ENCODE results near the gene FIGN. TPM values are rescaled to one million over a fixed set of nuclear protein-coding genes. Genes with fewer than 3 reads are reported as not detected.

The FIGN gene
- total and polyA plus RNA-seq, 2 of the 8 experiments (the other 6 are each of a cell fraction or from before 2014, with no cell fraction given), result 5.0 to 22.8 TPM

DNA sequence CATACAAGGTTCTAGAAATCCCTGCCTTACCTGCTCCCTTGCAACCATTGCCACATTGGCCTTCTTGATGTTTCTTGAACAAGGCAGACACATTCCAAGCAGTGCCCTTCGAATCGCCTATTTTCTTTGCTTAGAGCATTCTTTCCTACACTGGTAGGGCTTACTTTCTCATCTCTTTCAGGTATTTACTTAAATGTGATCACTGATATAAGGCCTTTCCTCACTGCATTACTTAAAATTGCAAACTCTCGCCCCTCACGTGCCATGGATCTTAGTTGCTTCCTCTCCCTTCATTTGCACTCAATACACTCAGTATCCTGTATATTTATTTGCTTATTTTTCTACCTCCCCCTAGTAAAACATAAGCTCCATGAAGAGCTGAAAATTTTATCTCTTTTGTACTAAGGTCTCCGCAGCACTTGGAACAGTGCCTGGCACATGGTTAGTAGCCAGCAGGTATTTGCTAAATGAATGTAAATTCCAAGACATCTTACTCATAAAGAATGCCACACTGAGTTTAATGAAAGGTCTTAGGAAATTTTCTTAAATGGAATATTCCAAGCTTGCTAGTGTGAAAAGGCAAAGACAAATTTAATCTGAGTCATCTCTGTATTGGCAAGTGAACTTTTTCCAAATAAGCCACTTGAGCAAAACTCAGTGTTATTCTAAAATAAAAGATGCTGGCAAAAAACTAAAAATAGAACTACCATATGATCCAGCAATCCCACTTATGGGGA, 42.4 kb upstream of the FIGN start (continued):
- TF ChIP-seq, protein P1, sequence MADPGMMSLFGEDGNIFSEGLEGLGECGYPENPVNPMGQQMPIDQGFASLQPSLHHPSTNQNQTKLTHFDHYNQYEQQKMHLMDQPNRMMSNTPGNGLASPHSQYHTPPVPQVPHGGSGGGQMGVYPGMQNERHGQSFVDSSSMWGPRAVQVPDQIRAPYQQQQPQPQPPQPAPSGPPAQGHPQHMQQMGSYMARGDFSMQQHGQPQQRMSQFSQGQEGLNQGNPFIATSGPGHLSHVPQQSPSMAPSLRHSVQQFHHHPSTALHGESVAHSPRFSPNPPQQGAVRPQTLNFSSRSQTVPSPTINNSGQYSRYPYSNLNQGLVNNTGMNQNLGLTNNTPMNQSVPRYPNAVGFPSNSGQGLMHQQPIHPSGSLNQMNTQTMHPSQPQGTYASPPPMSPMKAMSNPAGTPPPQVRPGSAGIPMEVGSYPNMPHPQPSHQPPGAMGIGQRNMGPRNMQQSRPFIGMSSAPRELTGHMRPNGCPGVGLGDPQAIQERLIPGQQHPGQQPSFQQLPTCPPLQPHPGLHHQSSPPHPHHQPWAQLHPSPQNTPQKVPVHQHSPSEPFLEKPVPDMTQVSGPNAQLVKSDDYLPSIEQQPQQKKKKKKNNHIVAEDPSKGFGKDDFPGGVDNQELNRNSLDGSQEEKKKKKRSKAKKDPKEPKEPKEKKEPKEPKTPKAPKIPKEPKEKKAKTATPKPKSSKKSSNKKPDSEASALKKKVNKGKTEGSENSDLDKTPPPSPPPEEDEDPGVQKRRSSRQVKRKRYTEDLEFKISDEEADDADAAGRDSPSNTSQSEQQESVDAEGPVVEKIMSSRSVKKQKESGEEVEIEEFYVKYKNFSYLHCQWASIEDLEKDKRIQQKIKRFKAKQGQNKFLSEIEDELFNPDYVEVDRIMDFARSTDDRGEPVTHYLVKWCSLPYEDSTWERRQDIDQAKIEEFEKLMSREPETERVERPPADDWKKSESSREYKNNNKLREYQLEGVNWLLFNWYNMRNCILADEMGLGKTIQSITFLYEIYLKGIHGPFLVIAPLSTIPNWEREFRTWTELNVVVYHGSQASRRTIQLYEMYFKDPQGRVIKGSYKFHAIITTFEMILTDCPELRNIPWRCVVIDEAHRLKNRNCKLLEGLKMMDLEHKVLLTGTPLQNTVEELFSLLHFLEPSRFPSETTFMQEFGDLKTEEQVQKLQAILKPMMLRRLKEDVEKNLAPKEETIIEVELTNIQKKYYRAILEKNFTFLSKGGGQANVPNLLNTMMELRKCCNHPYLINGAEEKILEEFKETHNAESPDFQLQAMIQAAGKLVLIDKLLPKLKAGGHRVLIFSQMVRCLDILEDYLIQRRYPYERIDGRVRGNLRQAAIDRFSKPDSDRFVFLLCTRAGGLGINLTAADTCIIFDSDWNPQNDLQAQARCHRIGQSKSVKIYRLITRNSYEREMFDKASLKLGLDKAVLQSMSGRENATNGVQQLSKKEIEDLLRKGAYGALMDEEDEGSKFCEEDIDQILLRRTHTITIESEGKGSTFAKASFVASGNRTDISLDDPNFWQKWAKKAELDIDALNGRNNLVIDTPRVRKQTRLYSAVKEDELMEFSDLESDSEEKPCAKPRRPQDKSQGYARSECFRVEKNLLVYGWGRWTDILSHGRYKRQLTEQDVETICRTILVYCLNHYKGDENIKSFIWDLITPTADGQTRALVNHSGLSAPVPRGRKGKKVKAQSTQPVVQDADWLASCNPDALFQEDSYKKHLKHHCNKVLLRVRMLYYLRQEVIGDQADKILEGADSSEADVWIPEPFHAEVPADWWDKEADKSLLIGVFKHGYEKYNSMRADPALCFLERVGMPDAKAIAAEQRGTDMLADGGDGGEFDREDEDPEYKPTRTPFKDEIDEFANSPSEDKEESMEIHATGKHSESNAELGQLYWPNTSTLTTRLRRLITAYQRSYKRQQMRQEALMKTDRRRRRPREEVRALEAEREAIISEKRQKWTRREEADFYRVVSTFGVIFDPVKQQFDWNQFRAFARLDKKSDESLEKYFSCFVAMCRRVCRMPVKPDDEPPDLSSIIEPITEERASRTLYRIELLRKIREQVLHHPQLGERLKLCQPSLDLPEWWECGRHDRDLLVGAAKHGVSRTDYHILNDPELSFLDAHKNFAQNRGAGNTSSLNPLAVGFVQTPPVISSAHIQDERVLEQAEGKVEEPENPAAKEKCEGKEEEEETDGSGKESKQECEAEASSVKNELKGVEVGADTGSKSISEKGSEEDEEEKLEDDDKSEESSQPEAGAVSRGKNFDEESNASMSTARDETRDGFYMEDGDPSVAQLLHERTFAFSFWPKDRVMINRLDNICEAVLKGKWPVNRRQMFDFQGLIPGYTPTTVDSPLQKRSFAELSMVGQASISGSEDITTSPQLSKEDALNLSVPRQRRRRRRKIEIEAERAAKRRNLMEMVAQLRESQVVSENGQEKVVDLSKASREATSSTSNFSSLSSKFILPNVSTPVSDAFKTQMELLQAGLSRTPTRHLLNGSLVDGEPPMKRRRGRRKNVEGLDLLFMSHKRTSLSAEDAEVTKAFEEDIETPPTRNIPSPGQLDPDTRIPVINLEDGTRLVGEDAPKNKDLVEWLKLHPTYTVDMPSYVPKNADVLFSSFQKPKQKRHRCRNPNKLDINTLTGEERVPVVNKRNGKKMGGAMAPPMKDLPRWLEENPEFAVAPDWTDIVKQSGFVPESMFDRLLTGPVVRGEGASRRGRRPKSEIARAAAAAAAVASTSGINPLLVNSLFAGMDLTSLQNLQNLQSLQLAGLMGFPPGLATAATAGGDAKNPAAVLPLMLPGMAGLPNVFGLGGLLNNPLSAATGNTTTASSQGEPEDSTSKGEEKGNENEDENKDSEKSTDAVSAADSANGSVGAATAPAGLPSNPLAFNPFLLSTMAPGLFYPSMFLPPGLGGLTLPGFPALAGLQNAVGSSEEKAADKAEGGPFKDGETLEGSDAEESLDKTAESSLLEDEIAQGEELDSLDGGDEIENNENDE (IDR thresholded peaks at IDR 0.05; ENCODE audit: insufficient replicate concordance, low read length), result no peak
- TF ChIP-seq EGR1 (IDR thresholded peaks at IDR 0.05; ENCODE audit: borderline replicate concordance, low read depth, low read length) (no peak), NANOG (IDR thresholded peaks at IDR 0.05; ENCODE audit: insufficient read depth, low read depth, low read length, poor library complexity, severe bottlenecking) (no peak), NRF1 (IDR thresholded peaks at IDR 0.05; ENCODE audit: low read depth, low read length) (no peak)

All from H1 (cell line).